Measurements from ENCODE around the gene RASL11B. TPM values are rescaled to one million over a fixed set of nuclear protein-coding genes. Genes with fewer than 3 reads are reported as not detected.

Gene RASL11B
- total and polyA plus RNA-seq, 2 of the 13 experiments (the other 11 are each of a cell fraction or from before 2014, with no cell fraction given), result 0.07 to 0.20 TPM

GRCh38 chr4:52874948-52875347 is 12.8 kb downstream of the RASL11B start:
- BruUV-seq (replicated peaks), result no TSS peak
- Histone ChIP-seq H3K36me3 (replicated peaks in 1 of 2; ENCODE audit: control insufficient read depth in 1 of 2, insufficient read depth in 2 of 2, low read length in 2 of 2) (peaks cover 0 to 1% of the 10 kb centered on the region in 2 experiments; a peak in 2 of 5 replicates), H3K4me2 (ENCODE audit: low read depth, low read length) (no peak overlapping the region), H3K9ac (ENCODE audit: insufficient read depth, low read depth, low read length) (no peak overlapping the region), H3K9me3 (ENCODE audit: low read length) (no peaks in the 10 kb centered on the region), H3K79me2 (ENCODE audit: insufficient read depth, low read length) (no peaks in the 10 kb centered on the region), H2AFZ (ENCODE audit: low read length) (no peak overlapping the region), H3K27me3 (ENCODE audit: control insufficient read depth in 1 of 2, insufficient read depth in 2 of 2, low read length in 2 of 2) (no peaks in the 10 kb centered on the region; a peak in 1 of 5 replicates), H3K4me1 (ENCODE audit: insufficient read depth, low read length) (no peaks in the 10 kb centered on the region), H3K4me3 (replicated peaks in 1 of 3; ENCODE audit: insufficient read depth in 1 of 3, low read depth in 2 of 3, low read length in 3 of 3) (no peak overlapping the region), H3K27ac (ENCODE audit: extremely low read length, insufficient read depth, low read length) (no peak overlapping the region), H4K20me1 (ENCODE audit: insufficient read depth, low read length) (no peaks in the 10 kb centered on the region)
- intact Hi-C loops (cut with micrococcal nuclease; ENCODE audit: unreplicated experiment) (loop anchor here (5.0 kb wide), 1 partner anchor 1217 kb away; no protein-coding TSS in a partner anchor), in situ Hi-C loops (cut with HindIII; ENCODE audit: extremely low pct_ligation_motif_present, low pct_unique_long_range_greater_than_20kb) (no loop called here)
- ChIA-PET CTCF (ENCODE audit: low intra/inter-chr PET ratio, low total read pairs) (no interaction called here), POLR2A (no interaction called here)
- FAIRE-seq (no peak), ATAC-seq (no peak), DNase-seq (ENCODE audit: low spot score) (no peak)
- TF ChIP-seq BRF2 (CRISPR knock-in tag; IDR thresholded peaks at IDR 0.05), result no peak
- no peak for TF ChIP-seq ZNF333 (CRISPR knock-in tag; IDR thresholded peaks at IDR 0.05; ENCODE audit: borderline replicate concordance)
- no peak for TF ChIP-seq PRMT3 (CRISPR knock-in tag; IDR thresholded peaks at IDR 0.05; ENCODE audit: borderline replicate concordance, low read depth)
- 92% methylated on average over 5 of the region's 5 CpGs for WGBS (ENCODE audit: low lambda C conversion rate)

GRCh38 chr4:52876069-52876468 is 14.0 kb downstream of the RASL11B start:
- in situ Hi-C loops (cut with HindIII; ENCODE audit: extremely low pct_ligation_motif_present, low pct_unique_long_range_greater_than_20kb), result no loop called here
- FAIRE-seq (no peak), ATAC-seq (no peak), DNase-seq (ENCODE audit: low spot score) (no peak)
- ChIA-PET CTCF (ENCODE audit: low intra/inter-chr PET ratio, low total read pairs) (no interaction called here), POLR2A (no interaction called here)
- Histone ChIP-seq H3K9ac (ENCODE audit: insufficient read depth, low read depth, low read length) (no peak overlapping the region), H3K36me3 (replicated peaks in 1 of 2; ENCODE audit: control insufficient read depth in 1 of 2, insufficient read depth in 2 of 2, low read length in 2 of 2) (peaks cover 0 to 1% of the 10 kb centered on the region in 2 experiments; a peak in 2 of 5 replicates), H2AFZ (ENCODE audit: low read length) (no peak overlapping the region), H3K9me3 (ENCODE audit: low read length) (no peaks in the 10 kb centered on the region), H3K27me3 (ENCODE audit: control insufficient read depth in 1 of 2, insufficient read depth in 2 of 2, low read length in 2 of 2) (no peaks in the 10 kb centered on the region; a peak in 1 of 5 replicates), H4K20me1 (ENCODE audit: insufficient read depth, low read length) (no peaks in the 10 kb centered on the region), H3K4me3 (replicated peaks in 1 of 3; ENCODE audit: insufficient read depth in 1 of 3, low read depth in 2 of 3, low read length in 3 of 3) (no peak overlapping the region), H3K79me2 (ENCODE audit: insufficient read depth, low read length) (no peaks in the 10 kb centered on the region), H3K27ac (ENCODE audit: extremely low read length, insufficient read depth, low read length) (no peak overlapping the region), H3K4me2 (ENCODE audit: low read depth, low read length) (no peak overlapping the region), H3K4me1 (ENCODE audit: insufficient read depth, low read length) (no peaks in the 10 kb centered on the region)
- intact Hi-C loops (cut with micrococcal nuclease; ENCODE audit: unreplicated experiment), result loop anchor here (5.0 kb wide), 1 partner anchor 1216 kb away; no protein-coding TSS in a partner anchor
- TF ChIP-seq NFKBIZ (CRISPR knock-in tag; IDR thresholded peaks at IDR 0.05) (no peak), ETV6 (CRISPR knock-in tag; conservative IDR thresholded peaks at IDR 0.05) (no peak), XBP1 (CRISPR knock-in tag; IDR thresholded peaks at IDR 0.05) (no peak), NBN (conservative IDR thresholded peaks at IDR 0.05) (no peak), HES4 (CRISPR knock-in tag; IDR thresholded peaks at IDR 0.05; ENCODE audit: borderline replicate concordance) (no peak), ZNF430 (CRISPR knock-in tag; IDR thresholded peaks at IDR 0.05) (no peak), ZNF781 (CRISPR knock-in tag; IDR thresholded peaks at IDR 0.05; ENCODE audit: borderline replicate concordance, not compliant biosample characterization) (no peak), ZNF550 (CRISPR knock-in tag; IDR thresholded peaks at IDR 0.05; ENCODE audit: borderline replicate concordance) (no peak), REPIN1 (CRISPR knock-in tag; IDR thresholded peaks at IDR 0.05; ENCODE audit: borderline replicate concordance, low read depth) (no peak), ZNF354B (CRISPR knock-in tag; IDR thresholded peaks at IDR 0.05) (no peak), KLF13 (CRISPR knock-in tag; IDR thresholded peaks at IDR 0.05) (no peak)
- WGBS (ENCODE audit: low lambda C conversion rate), result 89% methylated on average over 4 of the region's 4 CpGs
- BruUV-seq (replicated peaks), result no TSS peak

Measured in HepG2 (cell line).